BJ (cell line): ENCODE data around the gene C17orf113. TPM values are rescaled to one million over a fixed set of nuclear protein-coding genes. Genes with fewer than 3 reads are reported as not detected.

Source experiments
- CTCF ChIA-PET: fragments of 350-600 bp; formaldehyde crosslinking; extraction: SDS; loops from one replicate; lab custom pipeline; 2021; ENCODE audit warnings: antibody characterized with exemption, inconsistent platforms; lab: Yijun Ruan, JAX
- POLR2A ChIA-PET: fragments of 300-600 bp; sonication (Branson Sonifier 250); formaldehyde crosslinking; extraction: SDS; loops from one replicate; lab custom pipeline; 2021; ENCODE audit warnings: antibody characterized with exemption; lab: Charles Lee
- DNase-seq: peaks from one replicate; pipeline ENCODE4 v3.0.0-alpha.2; 2011; ENCODE audit warnings: low read depth
- H3K27me3 ChIP-seq: 2 replicates; pipeline ENCODE4 v1.6.0; 2011; ENCODE audit warnings: low read length; ENCODE audit not compliant: control insufficient read depth, insufficient read depth
- H3K36me3 ChIP-seq: 2 replicates; pipeline ENCODE4 v1.5.1; 2011; ENCODE audit warnings: low read length; ENCODE audit not compliant: control insufficient read depth, insufficient read depth
- H3K4me3 ChIP-seq: 2 replicates; pipeline ENCODE4 v1.5.1; 2011; ENCODE audit warnings: low read depth, mild to moderate bottlenecking, control low read depth, low read length
- CTCF ChIP-seq: IDR thresholded peaks from 2 replicates; pipeline ENCODE4 v1.5.1; 2011; ENCODE audit warnings: low read depth, mild to moderate bottlenecking, control low read depth, inconsistent platforms, low read length, moderate library complexity; ENCODE audit not compliant: insufficient read depth
- polyA plus RNA-seq: library from polyadenylated mRNA; depleted of rRNA; stranded (reverse); fragments of >200 nt; gene quantifications from 2 replicates; pipeline ENCODE4 v1.2.3, GENCODE V29; 2011; rRNA removed

C17orf113 gene
- polyA plus RNA-seq, 1 experiment: 0.11 TPM

- POLR2A ChIA-PET: no interaction called here
- DNase-seq: no peak
- Histone ChIP-seq H3K27me3 (no peaks in the 10 kb centered on the region), H3K4me3 (no peak overlapping the region), H3K36me3 (peaks cover 18% of the 10 kb centered on the region)
- CTCF ChIA-PET: interaction anchor here (1.1 kb wide), 1 partner anchor 21 kb away, joined by 3 read pairs; the partner anchor contains the start of gene NKIRAS2
- no peak for TF ChIP-seq CTCF
Measured at GRCh38 chr17:41998497-41998896, 51.9 kb downstream of the C17orf113 start.

- CTCF ChIA-PET: interaction anchor here (0.9 to 1.4 kb wide), 3 partner anchors 11 to 35 kb away, joined by 3 to 4 read pairs (median 3); no protein-coding TSS in a partner anchor
- POLR2A ChIA-PET: no interaction called here
- no peak for DNase-seq
Measured at GRCh38 chr17:41996855-41997164, 53.6 kb downstream of the C17orf113 start.

DNA sequence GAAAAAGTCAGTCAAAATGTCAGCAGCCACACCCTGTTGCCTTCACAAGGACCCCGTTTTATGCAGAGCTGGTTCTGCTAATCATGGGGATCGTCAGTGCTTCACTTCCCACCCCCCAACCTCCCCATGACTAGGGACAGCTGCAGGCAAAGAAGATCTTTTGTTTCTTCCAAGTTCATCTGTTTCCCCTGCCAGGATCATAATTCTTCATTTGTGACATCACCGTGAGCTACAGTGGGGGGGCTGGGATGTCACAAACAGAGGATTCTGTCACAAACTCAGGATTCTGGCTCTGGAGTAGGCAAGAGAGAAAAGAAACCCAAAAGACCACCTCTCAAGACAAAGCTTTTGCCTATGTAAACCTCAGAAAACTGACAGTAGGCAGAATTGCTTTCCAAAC, 57.8 kb downstream of the C17orf113 start:
- no peak for TF ChIP-seq CTCF
- ChIA-PET POLR2A (interaction anchor here (0.6 kb wide), 1 partner anchor 12 kb away, joined by 3 read pairs; no protein-coding TSS in a partner anchor), CTCF (no interaction called here)
- peaks cover 27% of the 10 kb centered on the region for H3K36me3 ChIP-seq
- H3K27me3 ChIP-seq: no peaks in the 10 kb centered on the region
- DNase-seq: no peak
- H3K4me3 ChIP-seq: no peak overlapping the region

More at GRCh38 chr17:41996855-41997164, 53.6 kb downstream of the C17orf113 start:
- no peak for TF ChIP-seq CTCF
- Histone ChIP-seq H3K4me3 (no peak overlapping the region), H3K27me3 (no peaks in the 10 kb centered on the region), H3K36me3 (peaks cover 20% of the 10 kb centered on the region)

DNA sequence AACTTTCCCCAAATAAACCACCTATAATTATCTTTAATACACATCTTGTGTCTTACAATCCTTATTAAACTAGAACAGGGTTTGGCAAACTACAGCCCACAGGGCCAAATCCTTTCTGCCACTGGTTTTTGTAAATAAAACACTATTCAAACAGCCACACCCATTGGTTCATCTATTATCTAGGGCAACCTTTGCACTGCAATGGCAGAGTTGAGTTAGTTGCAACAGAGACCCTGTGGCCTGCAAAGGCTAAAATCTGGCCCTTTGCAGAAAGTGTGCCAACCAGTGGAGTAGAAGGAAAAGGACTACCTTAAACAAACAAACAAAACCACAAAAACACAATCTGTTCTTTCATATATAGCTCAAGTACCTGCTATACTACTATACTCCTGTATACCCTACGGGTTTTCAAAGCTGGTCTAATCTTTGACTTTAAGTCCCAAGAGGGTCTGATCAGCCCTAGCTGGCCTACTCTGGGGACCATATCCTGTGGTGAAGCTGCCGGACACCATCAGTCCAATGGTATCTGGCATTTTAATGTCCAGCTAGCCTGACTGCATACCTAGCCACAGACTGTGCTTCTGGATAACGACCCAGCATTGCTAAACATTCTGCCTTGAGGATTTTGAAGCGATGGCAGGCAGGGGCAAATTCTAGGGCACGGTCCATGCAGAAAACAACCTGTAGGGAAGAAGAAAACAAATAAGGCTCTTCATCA, 60.5 kb downstream of the C17orf113 start:
- DNase-seq: no peak
- POLR2A ChIA-PET: interaction anchor here (0.6 kb wide), 1 partner anchor 258 kb away, joined by 10 read pairs; no protein-coding TSS in a partner anchor
- Histone ChIP-seq H3K4me3 (no peak overlapping the region), H3K27me3 (no peaks in the 10 kb centered on the region), H3K36me3 (peaks cover 24% of the 10 kb centered on the region)
- no peak for TF ChIP-seq CTCF
- CTCF ChIA-PET: interaction anchor here (0.9 to 1.3 kb wide), 2 partner anchors 13 to 29 kb away, joined by 3 read pairs; no protein-coding TSS in a partner anchor

DNA sequence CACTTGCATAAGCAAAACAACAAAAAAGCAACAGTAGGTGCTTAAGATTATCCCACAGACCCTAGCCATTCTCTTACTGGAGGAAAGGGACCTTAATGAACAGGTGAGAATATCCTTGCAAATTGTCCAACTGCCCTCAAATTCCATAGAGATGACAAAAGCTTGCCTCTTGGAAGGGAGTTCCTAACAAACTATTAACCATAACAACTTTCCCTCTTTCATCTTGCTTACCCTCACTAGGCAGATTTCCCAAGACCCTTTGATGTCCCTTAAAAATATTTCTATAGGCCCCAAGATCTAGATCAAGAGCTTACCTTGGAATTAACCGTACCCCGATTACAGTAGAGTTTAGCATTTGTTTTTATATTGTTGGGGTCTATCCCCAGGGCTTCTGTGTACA, 62.0 kb downstream of the C17orf113 start:
- ChIA-PET CTCF (no interaction called here), POLR2A (no interaction called here)
- DNase-seq: no peak
- no peaks in the 10 kb centered on the region for H3K27me3 ChIP-seq
- no peak overlapping the region for H3K4me3 ChIP-seq
- TF ChIP-seq CTCF: no peak
- H3K36me3 ChIP-seq: peaks cover 25% of the 10 kb centered on the region

Other genes with a start within 250 kb of the C17orf113 start
- gene P3H4, start 238.7 kb downstream of the C17orf113 start, polyA plus RNA-seq: 64.4 and 82.8 TPM in 2 replicates
- gene FKBP10, start 237.6 kb downstream of the C17orf113 start, polyA plus RNA-seq: 885 and 1,571 TPM in 2 replicates
- gene NT5C3B, start 214.4 kb downstream of the C17orf113 start, polyA plus RNA-seq: 88.3 and 123 TPM in 2 replicates
- gene KLHL10, start 212.8 kb downstream of the C17orf113 start, polyA plus RNA-seq: 0.15 and 0.74 TPM in 2 replicates
- 5.5 and 7.2 TPM in 2 replicates for gene KLHL11, start 185.2 kb downstream of the C17orf113 start, polyA plus RNA-seq
- gene ACLY, start 131.7 kb downstream of the C17orf113 start, polyA plus RNA-seq: 118 and 170 TPM in 2 replicates
- 0.61 and 0.92 TPM in 2 replicates for gene ODAD4, start 120.0 kb downstream of the C17orf113 start, polyA plus RNA-seq
- gene CNP, start 83.8 kb downstream of the C17orf113 start, polyA plus RNA-seq: 53.5 and 66.2 TPM in 2 replicates
- gene DNAJC7, start 33.2 kb downstream of the C17orf113 start, polyA plus RNA-seq: 41.1 and 46.9 TPM in 2 replicates
- gene NKIRAS2, start 30.5 kb downstream of the C17orf113 start, polyA plus RNA-seq: 55.9 and 81.4 TPM in 2 replicates
- gene ZNF385C, start 47.9 kb upstream of the C17orf113 start, polyA plus RNA-seq: 0.04 TPM in 1 of 2 replicates, not detected in the other
- gene DHX58, start 62.1 kb upstream of the C17orf113 start, polyA plus RNA-seq: 11.6 and 18.0 TPM in 2 replicates
- 18.2 and 25.2 TPM in 2 replicates for gene KAT2A, start 70.8 kb upstream of the C17orf113 start, polyA plus RNA-seq
- not detected in 2 replicates for gene HSPB9, start 72.2 kb upstream of the C17orf113 start, polyA plus RNA-seq
- gene RAB5C, start 104.4 kb upstream of the C17orf113 start, polyA plus RNA-seq: 179 and 239 TPM in 2 replicates
- gene KCNH4, start 130.5 kb upstream of the C17orf113 start, polyA plus RNA-seq: 0.02 and 0.07 TPM in 2 replicates
- gene HCRT, start 134.9 kb upstream of the C17orf113 start, polyA plus RNA-seq: not detected in 2 replicates
- 9.0 and 16.5 TPM in 2 replicates for gene GHDC, start 143.9 kb upstream of the C17orf113 start, polyA plus RNA-seq
- 29.8 and 37.2 TPM in 2 replicates for gene STAT5B, start 225.8 kb upstream of the C17orf113 start, polyA plus RNA-seq
- gene STAT5A, start 237.9 kb upstream of the C17orf113 start, polyA plus RNA-seq: 6.2 and 17.2 TPM in 2 replicates